Caki2 (cell line): Measurements from ENCODE around the gene LSG1. TPM values are rescaled to one million over a fixed set of nuclear protein-coding genes. Genes with fewer than 3 reads are reported as not detected.
"Not testable (repeated sequence)": the region's sequence is repeated elsewhere in the genome, so short reads cannot be mapped to it uniquely, and the experiment has no call there.

Experiments used
- DNase-seq: peaks from one replicate; pipeline ENCODE4 v3.0.0-alpha.2; 2015; ENCODE audit warnings: low read depth
- in situ Hi-C: cut with HindIII; loops from 2 replicates; pipeline ENCODE4 v1.10.0; 2016; ENCODE audit warnings: low sequenced_read_pairs, low pct_unique_long_range_greater_than_20kb, mixed read lengths
- total RNA-seq: library from RNA; depleted of rRNA; stranded (reverse); fragments of >200 nt; shearing (Covaris generic); gene quantifications from 2 replicates; pipeline ENCODE4 v1.2.3, GENCODE V29; 2014; ENCODE audit warnings: low replicate concordance

Gene LSG1
- total RNA-seq, 1 experiment from 2014 or later, result 39.6 TPM

DNA sequence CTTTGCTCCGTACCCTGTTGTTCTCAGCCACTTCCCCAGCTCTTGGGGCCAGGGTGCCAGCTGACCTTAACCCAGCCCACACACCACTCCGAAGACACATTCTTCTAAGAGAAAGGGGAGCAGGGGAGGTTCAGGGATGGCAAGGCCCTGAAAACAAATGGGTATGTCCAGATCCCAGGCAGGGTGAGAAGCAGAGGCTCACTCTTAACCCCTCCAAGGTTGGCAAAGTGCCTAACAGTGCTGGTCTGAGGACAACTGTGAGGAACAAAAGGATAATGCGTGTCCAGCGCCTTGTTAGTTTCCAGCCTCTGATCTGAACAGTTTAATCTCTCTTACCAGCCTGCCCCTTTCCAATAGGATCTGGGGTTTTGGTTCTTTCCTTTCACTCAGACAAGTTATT lies 40.3 kb downstream of the LSG1 start:
- no peak for DNase-seq
- in situ Hi-C loops, result no loop called here

DNA sequence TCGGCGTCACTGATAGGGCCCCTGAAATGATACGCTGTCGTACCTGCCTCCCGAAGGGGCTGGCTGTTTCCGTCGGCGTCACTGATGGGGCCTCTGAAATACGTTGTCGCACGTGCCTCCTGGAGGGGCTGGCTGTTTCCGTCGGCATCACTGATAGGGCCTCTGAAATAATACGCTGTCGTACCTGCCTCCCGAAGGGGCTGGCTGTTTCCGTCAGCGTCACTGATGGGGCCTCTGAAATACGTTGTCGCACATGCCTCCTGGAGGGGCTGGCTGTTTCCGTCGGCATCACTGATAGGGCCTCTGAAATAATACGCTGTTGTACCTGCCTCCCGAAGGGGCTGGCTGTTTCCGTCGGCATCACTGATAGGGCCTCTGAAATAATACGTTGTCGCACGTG lies 41.3 kb downstream of the LSG1 start:
- in situ Hi-C loops, DNase-seq: not testable (repeated sequence)

DNA sequence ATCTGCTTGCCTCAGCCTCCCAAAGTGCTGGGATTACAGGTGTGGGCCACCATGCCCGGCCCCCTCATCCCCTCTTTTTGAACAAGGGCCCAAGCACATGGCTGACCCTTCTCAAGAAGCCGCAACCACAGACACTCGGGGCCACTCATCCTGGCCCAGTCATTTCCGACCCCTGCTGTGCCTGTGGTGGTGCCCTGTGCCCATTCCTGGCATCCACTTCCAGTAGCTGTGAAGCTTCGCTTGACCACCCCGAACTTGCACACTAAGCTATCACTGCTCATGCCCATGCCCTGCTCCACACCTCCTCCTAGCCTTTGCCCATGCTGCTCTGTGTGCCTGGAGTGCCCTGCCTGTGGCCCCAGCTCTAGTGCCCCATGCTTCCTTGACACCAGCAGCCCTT lies 47.0 kb downstream of the LSG1 start:
- DNase-seq, result no peak
- in situ Hi-C loops, result no loop called here

DNA sequence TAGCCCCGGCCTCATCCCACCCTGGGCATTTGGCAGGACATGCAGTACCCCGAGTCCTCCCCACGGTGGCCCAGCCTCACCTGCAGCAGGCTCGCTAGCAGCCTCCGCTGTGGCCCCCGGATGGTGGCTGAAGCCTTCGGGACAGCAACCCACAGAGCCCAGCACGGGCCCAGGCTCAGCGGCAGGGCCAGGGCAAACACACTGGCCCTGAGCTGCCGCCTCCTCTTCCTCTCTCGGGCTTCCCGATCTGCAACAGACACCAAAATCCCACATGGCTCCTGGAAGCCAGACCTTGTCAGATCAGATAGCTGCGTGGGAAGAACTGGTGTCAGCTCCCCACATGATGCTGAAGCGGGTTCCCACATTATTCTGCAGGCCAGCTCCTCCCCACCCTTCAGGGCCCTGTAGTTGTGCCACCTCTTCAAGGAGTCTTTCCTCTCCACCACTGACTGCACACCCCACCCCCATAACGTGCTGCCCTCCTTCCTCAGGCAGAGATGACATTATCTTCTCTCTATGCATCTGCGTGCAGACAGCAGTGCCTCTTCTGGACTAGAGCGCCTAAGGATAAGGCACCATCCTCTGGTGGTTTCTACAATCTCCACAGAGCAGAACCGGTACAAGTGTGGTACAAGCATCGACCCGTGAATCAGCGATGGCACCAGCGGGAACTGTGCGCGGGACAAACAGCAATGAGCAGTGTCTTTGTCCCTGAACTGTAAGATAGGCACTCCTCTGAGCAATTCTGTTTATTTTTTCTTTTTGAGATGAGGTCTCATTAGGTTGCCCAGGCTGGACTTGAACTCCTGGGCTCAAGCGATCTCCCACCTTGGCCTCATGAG lies 48.3 kb downstream of the LSG1 start:
- DNase-seq, result no peak
- in situ Hi-C loops, result no loop called here

DNA sequence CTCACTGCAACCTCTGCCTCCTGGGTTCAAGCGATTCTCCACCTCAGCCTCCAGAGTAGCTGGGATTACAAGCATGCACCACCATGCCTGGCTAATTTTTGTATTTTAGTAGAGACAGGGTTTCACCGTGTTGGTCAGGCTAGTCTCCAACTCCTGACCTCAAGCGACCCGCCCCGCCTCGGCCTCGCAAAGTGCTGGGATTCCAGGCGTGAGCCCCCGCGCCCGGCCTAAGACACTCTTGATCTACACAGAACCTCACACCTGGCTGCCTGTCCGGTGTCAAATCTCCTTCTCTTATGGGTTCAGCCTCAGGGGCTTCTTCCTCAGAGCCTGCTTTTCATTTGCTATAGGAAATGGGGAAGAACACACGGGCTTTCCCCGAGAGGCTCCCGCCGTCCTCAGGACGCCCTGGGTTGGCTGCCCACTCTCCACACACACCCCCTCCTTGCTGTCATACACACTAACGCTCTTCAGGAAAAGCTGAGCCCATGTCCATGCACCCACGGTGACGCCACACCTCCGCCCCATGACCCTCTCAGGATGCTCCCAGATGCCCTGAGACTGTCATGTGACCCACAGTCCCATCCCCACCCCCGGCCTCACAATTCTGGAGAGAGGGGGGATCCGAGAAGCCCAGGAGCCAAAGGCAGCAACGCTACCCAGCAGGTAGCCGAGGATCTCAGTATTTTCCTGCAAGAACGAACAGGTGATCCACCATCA lies 49.2 kb downstream of the LSG1 start:
- in situ Hi-C loops, result no loop called here
- no peak for DNase-seq

DNA sequence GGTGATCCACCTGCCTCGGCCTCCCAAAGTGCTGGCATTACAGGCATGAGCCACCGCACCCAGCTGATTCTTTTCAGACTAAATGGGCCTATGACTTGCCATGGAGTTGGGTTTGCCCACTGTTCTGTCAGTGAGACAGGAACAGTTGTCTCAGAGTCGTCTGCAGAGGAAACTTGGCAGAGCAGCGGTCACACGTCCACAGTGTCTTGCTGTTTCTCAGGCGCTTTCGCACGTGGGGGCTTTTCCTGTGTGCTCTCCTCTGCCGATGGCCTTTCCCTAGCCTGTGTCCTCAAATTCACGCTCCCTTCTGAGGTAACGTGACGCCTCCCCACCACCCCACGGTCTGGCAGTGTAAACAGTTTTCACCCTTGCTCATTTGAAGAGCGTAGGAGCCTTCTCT lies 50.0 kb downstream of the LSG1 start:
- no peak for DNase-seq
- in situ Hi-C loops, result no loop called here

DNA sequence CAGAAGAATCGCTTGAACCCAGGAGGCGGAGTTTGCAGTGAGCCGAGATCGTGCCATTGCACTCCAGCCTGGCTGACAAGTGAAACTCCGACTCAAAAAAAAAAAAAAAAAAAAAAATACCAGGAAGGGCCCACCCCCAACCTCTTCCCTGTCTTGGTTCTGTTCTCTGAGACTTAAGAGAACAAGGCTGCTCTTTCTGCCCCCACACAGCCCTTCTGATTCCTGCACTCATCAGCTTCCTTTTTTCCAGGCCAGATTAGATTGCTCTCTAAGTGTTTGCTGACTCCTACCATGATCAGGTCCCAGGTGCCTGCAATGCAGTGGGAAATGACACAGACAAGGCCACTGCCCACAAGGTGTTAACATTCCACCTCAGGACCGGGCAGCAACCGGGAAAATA lies 51.8 kb downstream of the LSG1 start:
- DNase-seq, result no peak
- in situ Hi-C loops, result no loop called here

DNA sequence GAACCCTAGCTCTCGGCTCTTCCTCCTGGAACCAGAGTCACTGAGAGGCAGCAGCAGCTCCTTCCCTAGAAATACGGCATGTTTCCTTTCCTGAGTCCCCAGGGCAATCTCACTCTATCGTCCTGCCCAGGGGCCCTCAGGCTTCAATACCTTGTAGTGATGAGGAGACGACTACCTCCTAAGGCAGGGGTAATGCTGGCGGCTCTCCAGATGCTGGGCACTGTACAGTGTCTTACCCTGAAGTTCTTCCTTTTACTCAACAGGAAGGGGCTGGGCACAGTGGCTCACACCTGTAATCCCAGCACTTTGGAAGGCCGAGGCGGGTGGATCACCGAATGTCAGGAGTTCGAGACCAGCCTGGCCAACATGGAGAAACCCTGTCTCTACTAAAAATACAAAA lies 52.2 kb downstream of the LSG1 start:
- in situ Hi-C loops, result no loop called here
- no peak for DNase-seq

DNA sequence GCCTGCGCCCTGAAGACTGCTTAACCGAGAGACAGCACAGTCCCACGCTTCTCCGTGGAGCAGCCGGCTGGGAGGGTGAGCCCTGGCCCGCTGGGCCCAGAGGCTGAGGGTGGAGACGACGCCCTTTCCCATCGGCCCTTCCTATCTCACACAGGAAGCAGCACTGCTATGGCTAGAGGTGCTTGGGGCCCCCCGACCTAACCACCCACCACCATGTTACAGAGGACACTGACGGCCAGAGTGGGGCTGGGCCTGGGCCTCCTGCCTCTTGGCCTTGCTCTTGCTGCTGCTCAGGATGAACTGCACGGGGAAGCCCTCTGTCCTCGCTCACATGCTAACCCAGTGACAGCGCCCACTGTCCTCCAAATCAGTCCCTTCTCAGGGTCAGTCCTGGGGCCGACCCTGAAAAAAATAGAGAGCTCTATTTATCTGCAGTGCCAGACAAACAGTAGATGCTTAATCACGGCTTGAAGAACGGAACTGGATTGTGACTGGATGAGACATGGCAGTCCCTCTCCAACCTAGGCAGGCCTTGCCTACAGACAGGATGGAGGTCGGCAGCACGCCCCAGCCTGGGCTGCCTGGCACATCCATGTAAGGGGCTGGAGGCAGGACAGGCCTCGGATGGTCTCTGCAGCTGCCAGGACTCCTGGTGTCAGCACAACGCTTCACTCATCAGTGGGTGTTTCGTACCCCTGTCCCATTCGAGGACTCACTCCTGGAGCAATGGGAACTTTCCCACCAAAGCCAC lies 53.0 kb downstream of the LSG1 start:
- in situ Hi-C loops, result no loop called here
- no peak for DNase-seq

DNA sequence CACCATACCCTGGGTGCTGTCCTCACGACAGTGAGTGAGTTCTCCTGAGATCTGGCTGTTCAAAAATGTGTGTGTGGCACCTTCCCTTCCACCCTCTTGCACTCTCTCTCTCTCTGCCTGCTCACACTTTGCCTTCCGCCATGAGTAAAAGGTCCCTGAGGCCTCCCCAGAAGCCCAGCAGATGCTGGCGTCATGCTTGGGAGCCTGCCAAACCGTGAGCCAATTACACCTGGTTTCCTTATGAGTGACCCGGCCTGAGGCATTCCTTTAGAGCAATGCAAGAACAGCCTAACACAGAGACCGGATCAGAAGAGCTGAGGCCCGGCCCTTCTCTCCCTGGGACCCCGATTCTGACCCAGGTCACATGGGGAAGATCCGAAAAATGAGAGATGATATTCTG lies 54.2 kb downstream of the LSG1 start:
- DNase-seq, result peak; percentile 24
- in situ Hi-C loops, result no loop called here

DNA sequence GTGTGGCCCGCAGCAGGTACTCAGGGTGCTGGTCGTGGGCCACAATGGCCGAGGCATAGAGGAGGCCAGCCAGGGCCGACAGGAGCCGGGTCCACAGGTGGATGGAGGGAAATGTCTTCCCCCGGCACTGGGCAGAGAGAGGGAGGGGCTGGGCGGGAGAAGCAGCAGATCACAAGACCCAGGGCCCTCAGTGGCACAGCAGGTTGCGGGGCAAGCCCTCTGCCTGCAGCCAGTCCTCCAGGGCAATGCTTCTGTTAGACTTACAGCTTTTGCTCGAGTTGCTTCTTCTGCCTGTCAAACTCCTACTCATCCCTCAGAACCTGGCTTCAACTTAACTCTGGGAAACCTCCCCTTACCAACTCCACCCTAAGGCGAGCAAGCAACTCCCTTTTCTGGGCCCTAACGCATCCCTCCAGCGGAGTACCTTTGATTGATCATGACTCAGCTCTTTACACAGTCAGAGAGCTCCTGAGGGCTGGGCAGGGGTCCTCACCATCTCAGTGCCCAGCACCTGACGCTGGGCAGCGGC lies 54.8 kb downstream of the LSG1 start:
- no peak for DNase-seq
- in situ Hi-C loops, result no loop called here

DNA sequence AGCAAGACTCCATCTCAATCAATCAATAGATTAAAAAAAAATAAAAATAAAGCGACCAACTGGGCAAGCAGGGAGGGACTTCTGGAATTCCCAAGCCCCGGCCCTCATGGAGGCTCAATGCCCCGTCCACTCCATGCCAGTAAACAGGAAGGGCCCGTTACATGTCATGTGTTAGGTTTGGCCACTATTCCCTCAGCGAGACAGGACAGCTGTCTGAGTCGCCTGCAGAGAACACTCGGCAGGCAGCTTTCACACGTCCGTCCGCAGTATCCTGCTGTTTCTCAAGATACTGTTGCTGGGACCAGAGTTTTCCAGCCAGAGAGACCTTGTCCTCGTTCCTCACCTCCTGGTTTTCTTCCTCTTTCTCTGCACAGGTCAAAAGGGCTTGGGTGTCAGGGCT lies 56.8 kb downstream of the LSG1 start:
- in situ Hi-C loops, result no loop called here
- DNase-seq, result no peak

DNA sequence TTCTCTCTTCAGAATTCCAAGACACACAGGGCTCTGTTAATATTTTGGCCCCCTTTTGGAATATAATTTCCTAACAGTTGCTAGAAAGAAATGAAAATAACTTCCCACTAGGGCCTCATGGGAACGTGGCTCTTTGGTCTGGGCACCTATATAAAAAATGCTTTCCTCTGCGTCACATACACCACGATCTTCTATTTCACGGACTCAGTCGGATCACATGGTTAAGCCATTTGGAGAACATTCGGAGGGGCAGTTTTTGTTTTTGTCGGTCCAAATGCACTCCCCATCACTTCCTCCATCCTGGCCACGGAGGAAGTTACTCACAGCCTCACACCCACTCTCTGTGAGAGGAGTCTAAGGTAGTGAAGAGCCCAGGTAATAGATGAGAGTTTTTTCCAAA lies 59.8 kb downstream of the LSG1 start:
- in situ Hi-C loops, result no loop called here

DNA sequence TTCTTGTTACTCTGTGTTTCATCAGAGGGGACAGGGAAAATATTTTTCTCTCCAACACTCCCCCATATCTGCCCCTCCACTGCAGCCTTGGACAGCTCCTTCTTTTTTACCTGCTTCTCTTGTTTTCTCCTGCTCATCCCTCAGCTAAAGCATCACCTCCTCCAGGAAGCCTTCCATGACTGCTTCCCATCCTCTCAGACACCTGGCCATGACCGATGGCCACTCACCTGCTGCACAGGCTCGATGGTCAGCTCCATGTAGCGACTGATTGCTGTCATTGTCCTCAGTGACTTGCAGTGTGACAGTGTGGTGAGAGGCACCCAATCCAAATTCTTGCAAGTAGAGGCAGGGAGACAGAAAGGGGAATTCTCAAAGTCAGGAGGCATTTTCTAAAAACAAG lies 61.3 kb downstream of the LSG1 start:
- no peak for DNase-seq
- in situ Hi-C loops, result no loop called here

More for the DNA sequence above, 59.8 kb downstream of the LSG1 start:
- no peak for DNase-seq

DNA sequence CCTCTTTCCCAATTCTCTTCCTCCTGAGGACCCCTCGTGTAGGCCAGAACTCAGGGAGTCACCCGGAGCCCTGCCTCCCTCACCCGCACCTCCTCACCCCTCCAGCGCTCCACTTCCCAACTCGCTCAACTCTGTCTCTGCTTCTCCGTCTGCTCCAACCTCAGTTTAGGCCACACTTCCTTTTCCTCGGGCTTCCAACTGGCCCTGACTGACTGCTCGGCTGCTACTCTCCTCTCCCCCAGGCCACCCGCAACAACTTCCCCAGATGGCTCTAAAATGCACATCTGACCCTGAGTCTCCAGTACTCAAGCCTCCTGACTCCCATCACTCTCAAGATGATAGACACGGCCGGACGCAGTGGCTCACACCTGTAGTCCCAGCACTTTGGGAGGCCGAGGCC lies 62.4 kb downstream of the LSG1 start:
- DNase-seq, result no peak
- in situ Hi-C loops, result no loop called here

DNA sequence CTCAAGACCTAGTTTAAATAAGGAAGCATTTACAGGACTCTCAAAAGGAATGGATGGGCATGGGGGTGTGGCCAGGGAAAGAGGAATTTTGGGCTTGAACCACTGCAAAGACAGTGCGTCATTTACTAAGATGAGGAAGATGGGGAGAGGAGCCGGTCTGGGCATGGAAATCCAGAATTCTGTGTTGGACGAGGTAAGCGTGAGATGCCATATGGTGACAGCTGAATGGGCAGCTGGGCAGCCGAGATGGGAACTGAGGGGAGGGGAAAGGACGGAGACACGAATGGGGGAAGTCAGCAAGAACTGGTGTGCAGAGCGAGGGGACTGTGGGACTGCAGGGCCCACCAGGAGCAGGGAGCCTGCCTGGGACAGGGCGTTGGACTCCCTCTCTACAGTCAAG lies 63.0 kb downstream of the LSG1 start:
- no peak for DNase-seq
- in situ Hi-C loops, result no loop called here

DNA sequence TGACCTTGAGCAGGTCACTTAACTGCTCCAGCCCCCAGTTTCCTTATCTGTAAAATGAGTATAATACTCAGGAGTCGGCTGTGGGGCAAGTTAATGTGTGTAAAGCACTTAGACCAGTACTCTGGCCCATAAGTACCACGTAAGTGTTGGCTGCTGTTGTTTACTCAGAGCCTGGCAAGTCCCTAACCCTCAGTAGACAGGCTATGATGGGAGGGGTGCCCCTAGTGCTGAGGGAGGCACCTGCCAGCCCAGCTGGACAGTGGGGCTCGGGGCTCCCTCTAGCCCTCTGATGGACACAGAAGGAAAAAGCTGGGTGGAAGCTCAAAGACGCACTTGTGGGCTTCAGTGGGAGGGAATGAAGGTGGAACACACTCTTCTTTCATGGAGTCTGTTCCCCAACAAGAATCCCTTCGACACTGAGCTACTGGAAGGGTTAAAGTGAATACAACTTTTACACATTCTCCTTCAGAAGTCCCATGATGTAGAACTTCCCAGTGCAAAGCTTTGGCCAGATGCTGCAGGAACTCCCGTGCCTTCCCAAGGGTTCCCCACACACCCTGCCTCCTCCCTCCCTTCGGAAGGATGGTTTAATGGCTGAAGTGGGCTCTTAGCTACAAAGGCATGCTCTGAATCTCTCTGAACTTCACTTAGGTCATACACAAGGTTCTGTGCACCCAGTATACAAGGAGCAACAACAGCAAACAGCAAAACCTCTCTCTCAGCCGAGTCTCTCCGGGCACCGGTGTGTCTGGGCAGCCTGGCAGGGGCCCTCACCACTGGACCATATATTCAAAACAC lies 64.2 kb downstream of the LSG1 start:
- in situ Hi-C loops, result no loop called here

DNA sequence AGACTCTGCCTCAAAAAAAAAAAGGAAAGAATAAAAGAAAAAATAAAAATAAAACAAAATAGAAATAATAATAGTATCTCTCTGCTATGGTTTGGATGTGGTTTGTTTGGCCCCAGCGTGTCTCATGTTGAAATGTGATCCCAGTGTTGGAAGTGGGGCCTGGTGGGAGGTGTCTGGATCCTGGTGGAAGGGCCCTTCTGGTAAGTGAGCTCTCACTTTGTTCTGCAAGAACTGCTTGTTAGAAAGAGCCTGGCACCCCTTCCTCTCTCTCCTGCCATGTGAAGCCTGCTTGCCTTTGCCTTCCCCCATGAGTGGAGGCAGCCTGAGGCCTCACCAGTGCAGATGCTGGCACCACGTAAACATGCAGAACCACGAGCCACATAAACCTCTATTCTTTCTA lies 65.0 kb downstream of the LSG1 start:
- in situ Hi-C loops, result no loop called here
- no peak for DNase-seq

More for the DNA sequence above, 64.2 kb downstream of the LSG1 start:
- DNase-seq, result no peak
